COR-L47 (cell line): Measurements from ENCODE around the gene TMEM97.
"Not testable (repeated sequence)": the region's sequence is repeated elsewhere in the genome, so short reads cannot be mapped to it uniquely, and the experiment has no call there.

Source experiments
- DNase-seq: peaks from one replicate; lab custom pipeline; 2025; lab: John Stamatoyannopoulos, UW

TMEM97 gene

GRCh38 chr17:28338056-28338768, 19.2 kb downstream of the TMEM97 start:
- DNase-seq = no peak

DNA sequence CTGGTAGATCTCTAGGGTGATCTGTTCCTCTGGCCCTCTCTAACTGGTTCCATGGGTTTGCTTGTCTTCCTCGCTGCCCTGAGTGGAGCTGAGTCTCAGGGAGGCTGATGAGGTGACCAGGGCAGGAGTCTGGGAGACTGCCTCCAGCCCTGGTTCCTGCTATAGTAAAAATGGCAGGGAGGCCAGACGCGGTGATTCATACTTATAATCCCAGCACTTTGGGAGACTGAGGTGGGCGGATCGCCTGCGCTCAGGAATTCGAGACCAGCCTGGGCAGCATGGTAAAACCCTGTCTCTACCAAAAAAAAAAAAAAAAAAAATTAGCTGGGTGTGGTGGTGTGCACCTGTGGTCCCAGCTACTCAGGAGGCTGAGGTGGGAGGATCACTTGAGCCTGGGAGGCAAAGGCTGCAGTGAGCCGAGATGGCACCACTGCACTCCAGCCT, 19.8 kb downstream of the TMEM97 start:
- not testable (repeated sequence) for DNase-seq

DNA sequence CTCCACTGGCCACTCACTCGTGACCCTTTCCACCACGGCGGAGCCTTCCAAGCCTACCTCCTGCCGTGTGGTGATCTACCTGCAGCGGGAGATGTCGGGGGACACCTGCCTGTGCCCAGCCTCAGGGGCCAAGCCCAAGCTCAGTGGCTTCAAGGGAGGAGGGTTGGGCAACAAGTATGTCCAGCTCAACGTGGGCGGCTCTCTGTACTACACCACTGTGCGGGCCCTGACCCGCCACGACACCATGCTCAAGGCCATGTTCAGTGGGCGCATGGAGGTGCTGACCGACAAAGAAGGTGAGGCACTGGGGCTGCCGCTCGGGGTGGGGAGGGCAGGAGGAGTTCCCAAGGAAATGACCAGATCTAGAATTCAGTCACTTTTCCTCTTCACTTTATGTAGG, 20.4 kb downstream of the TMEM97 start:
- DNase-seq = no peak

DNA sequence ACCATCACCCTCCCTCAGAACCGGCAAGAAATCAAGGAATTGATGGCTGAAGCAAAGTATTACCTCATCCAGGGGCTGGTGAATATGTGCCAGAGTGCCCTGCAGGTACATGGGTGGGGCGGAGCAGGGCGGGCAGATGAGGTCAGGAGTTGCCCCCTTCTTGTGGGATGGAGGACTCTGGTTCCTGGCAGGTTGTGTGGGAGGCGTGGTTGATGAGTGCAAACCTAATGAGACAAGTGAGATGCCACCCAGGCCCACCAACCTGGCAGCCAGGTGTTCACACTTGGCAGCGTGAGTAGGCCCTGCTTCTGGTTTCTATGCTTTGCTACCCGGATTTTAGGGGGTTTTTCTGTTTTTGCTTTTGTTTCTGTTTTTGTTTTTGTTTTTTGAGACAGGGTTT, 21.4 kb downstream of the TMEM97 start:
- no peak for DNase-seq

- DNase-seq = no peak
Observed at GRCh38 chr17:28341516-28341915, 22.5 kb downstream of the TMEM97 start.

GRCh38 chr17:28342313-28342712, 23.3 kb downstream of the TMEM97 start:
- no peak for DNase-seq

DNA sequence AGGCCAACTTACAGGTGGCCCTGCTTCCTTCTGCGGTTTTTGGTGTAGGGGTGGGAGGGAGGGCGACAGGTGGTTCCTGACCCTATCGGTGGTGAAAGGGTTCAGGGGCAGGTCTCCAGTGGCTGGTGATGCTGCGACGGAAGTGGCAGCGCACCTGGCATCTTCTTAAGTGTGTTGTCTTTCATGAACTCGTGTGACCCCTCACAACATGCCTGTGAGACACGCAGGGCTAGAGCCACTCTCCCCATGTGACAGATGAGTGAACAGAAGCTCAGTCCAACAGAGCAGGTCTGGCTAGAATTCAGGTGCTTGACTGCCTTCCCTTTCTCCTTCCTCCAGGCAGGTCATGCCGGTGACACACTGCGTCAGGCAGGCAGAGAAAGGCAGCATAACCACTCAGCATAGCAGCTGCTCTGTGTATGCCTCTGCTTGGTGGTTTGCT, 24.5 kb downstream of the TMEM97 start:
- no peak for DNase-seq

DNA sequence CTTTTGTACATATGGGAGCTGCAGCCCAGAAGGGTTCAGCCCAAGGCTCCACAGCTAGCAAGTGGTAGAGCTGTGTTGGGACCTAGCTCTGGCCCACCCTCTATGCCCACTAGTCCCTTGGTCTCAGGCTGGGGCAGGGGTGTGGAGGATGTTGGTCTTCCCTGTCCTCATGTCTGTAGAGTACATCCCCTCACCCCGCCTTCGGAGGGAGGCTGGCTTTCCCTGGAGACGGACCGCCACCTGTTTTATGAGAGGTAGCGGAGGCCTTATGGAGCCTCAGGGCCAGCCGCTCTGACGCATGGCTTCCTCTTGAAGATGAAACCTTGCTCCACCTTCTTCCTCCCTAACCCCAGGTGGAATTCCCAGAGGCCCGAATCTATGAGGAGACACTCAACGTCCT, 25.0 kb downstream of the TMEM97 start:
- no peak for DNase-seq

GRCh38 chr17:28344435-28344901, 25.5 kb downstream of the TMEM97 start:
- no peak for DNase-seq

- DNase-seq = no peak
Observed at GRCh38 chr17:28345419-28346198, 26.6 kb downstream of the TMEM97 start.

- DNase-seq = no peak
Observed at GRCh38 chr17:28346199-28346580, 27.2 kb downstream of the TMEM97 start.

- DNase-seq = no peak
Observed at GRCh38 chr17:28346746-28347246, 27.8 kb downstream of the TMEM97 start.

GRCh38 chr17:28347261-28347891, 28.4 kb downstream of the TMEM97 start:
- no peak for DNase-seq

GRCh38 chr17:28348979-28349378, 30.0 kb downstream of the TMEM97 start:
- DNase-seq = no peak

DNA sequence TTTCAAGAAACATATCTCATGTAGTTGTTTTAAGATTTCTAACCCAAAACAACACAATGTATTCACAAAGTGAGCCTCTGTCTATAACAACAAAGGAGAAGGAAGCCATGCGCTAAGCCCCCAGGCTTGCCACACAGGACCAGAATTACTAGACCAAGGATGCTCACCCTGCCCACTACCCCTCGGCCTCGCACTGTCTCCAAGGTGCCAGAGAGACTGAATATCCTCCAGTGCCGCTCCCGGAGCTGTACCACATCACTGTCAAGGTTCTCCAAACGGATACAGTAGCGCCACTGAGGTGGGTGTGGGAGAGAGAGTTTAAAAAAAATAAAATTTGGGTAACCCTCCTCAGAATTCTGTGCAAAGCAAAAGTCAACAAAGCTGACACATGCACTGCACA, 31.3 kb downstream of the TMEM97 start:
- DNase-seq = no peak

- DNase-seq = peak; percentile 92
Observed at GRCh38 chr17:28357061-28357900, 38.3 kb downstream of the TMEM97 start, which contains the start of gene POLDIP2. Gene POLDIP2 (minus strand): TSS chr17:28357527. CDS start chr17:28357448, 79 bp downstream.

- no peak for DNase-seq
Observed at GRCh38 chr17:28357901-28358197, 38.8 kb downstream of the TMEM97 start.

GRCh38 chr17:28363186-28363585, 44.2 kb downstream of the TMEM97 start:
- DNase-seq = no peak

GRCh38 chr17:28363776-28364650, 45.0 kb downstream of the TMEM97 start:
- no peak for DNase-seq

DNA sequence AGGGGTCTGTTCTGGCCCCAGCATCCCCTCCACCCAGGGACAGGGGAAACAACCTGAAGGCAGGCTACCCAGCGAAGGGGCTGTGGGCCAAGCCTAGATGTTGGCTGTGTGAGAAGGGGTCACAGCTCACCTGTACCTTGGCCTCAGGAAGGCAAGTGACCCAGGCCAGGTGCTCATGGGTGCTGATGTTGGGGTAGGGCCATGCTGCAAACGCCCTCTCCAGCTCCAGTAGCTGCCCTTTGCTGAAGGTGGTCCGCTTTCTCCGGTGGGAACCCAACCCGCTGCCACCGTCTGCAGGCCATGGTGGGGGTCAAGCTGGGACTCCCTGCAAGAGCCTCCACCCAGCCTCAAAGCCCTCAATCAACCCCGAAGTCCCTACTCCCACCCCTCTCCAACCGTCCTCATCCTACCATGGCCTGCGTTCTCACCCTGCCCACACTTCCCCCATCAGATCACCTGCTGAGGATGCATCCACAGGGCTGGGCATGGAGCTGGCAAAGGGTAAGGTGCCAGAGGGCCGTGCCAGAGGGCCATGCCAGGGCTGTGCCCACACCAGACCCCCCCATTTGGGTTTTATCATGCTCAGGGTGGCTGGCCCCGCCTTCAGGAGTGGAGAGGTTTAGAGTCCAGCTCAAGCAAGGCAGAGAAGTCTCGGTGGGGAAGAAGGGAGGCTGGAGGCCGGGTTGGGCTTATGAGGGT, 45.8 kb downstream of the TMEM97 start, which contains the start of gene SEBOX:
Gene SEBOX, minus strand, starts transcription at position 535 of the 699 bp plus-strand sequence. Its CDS starts 48 bp downstream, at position 487.
- DNase-seq = no peak
